Body of pancreas (tissue), 4 donors: ENCODE results near the gene TP53BP1. TPM values are rescaled to one million over a fixed set of nuclear protein-coding genes. Genes with fewer than 3 reads are reported as not detected.

ENCODE experiments used
- ATAC-seq: fragments of 150-250 bp; one replicate; pipeline ENCODE4 v1.9.1; 2016
- DNase-seq, 4 donors: peaks; one replicate each; pipeline ENCODE4 v3.0.0-alpha.2; 2019
- H3K27ac ChIP-seq, 4 donors: fragments of 200-600 bp; sonication (generic); 1 replicate in 3 of 4; 2 replicates in 1 of 4; pipeline versions ENCODE4 v1.5.1 to v1.6.1; 2016 to 2019; ENCODE audit warnings: mild to moderate bottlenecking in 1 of 4, mixed read lengths in 1 of 4, moderate library complexity in 1 of 4
- H3K27me3 ChIP-seq, 2 donors: fragments of 200-600 bp; sonication (generic); one replicate each; pipeline ENCODE4 v1.6.0; 2016; ENCODE audit warnings: mild to moderate bottlenecking in 1 of 2
- H3K36me3 ChIP-seq, 2 donors: fragments of 200-600 bp; sonication (generic); replicated peaks in 1 of 2; 2 replicates each; pipeline ENCODE4 v1.5.1; 2016; ENCODE audit warnings: low read depth in 2 of 2; ENCODE audit not compliant: insufficient read depth in 1 of 2
- H3K4me1 ChIP-seq: fragments of 200-600 bp; sonication (generic); one replicate; pipeline ENCODE4 v1.6.0; 2016
- H3K4me3 ChIP-seq, 2 donors: fragments of 200-600 bp; sonication (generic); 1 replicate in 1 of 2; 2 replicates in 1 of 2; pipeline ENCODE4 v1.5.1; 2016 to 2019
- H3K9me3 ChIP-seq, 3 donors: fragments of 200-600 bp; sonication (generic); 1 replicate in 2 of 3; 2 replicates in 1 of 3; pipeline ENCODE4 v1.5.1; 2016
- CTCF ChIP-seq, 7 experiments: fragments of 450-650 bp in 4 of 7; fragments of 200-600 bp in 3 of 7; sonication (generic) in 3 of 7; IDR thresholded peaks; one replicate each; pipeline ENCODE4 v1.5.1; 2016 to 2019; ENCODE audit warnings: antibody characterized with exemption in 7 of 7
- POLR2A ChIP-seq, 3 donors: fragments of 450-650 bp; IDR thresholded peaks; one replicate each; pipeline ENCODE4 v1.6.1; 2016; ENCODE audit warnings: antibody characterized with exemption in 3 of 3, mild to moderate bottlenecking in 2 of 3
- WGBS, 2 donors: methylation state at CpG; one replicate each; pipeline ENCODE4 v1.1.5; 2017; 5-methylcytosine and 5-hydroxymethylcytosine counted together
- intact Hi-C: fragments of 100-400 bp; cut with DNase I; formaldehyde crosslinking; loops from one replicate; pipeline ENCODE4 v1.15.1; 2023
- total RNA-seq, 2 donors: library from RNA; depleted of rRNA; stranded (reverse); fragments of >200 nt; gene quantifications; one replicate each; pipeline ENCODE4 v1.1.0, GENCODE V29; 2016

Gene TP53BP1
- total RNA-seq, 2 donors from 2014 or later, result 12.5 to 17.5 TPM

DNA sequence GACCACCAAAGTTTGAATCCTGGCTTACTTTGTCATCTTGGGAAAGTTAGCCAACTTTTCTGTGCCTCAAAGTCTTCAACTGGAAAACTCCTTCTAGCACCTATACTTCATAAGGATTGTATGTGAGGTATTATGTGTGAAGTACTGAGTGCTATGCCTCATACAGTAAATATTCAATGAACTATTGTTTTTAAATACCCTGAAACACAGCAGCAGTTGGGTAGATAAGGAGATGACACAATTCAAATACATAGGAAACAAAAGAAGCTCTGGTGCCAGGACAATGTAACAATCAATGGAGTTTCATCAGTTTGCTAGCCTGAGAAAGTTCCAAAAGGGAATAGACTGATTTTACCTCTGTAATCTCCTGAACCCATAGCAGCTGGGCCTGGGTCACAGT, 78.8 kb downstream of the TP53BP1 start:
- intact Hi-C loops, result no loop called here
- no peak overlapping the region for H3K27ac ChIP-seq

GRCh38 chr15:43412096-43412495, 80.9 kb downstream of the TP53BP1 start:
- no peaks in the 10 kb centered on the region for H3K4me1 ChIP-seq
- no peaks in the 10 kb centered on the region for H3K27me3 ChIP-seq
- ATAC-seq (no peak), DNase-seq (no peak)
- intact Hi-C loops, result no loop called here
- H3K9me3 ChIP-seq, result no peaks in the 10 kb centered on the region
- no peak for TF ChIP-seq POLR2A (IDR thresholded peaks at IDR 0.05)
- TF ChIP-seq CTCF (IDR thresholded peaks at IDR 0.05), result no peak
- no peak overlapping the region for H3K27ac ChIP-seq
- no peak overlapping the region for H3K4me3 ChIP-seq
- 95 to 100% methylated on average over 1 of the region's 1 CpG for WGBS, 2 donors
- peaks cover 6 to 20% of the 10 kb centered on the region in 2 donors for H3K36me3 ChIP-seq

More for the DNA sequence above, 78.8 kb downstream of the TP53BP1 start:
- Histone ChIP-seq H3K4me3 (no peak overlapping the region), H3K9me3 (no peaks in the 10 kb centered on the region), H3K4me1 (no peaks in the 10 kb centered on the region), H3K36me3 (peaks cover 0 to 8% of the 10 kb centered on the region in 2 donors), H3K27me3 (no peaks in the 10 kb centered on the region)
- TF ChIP-seq CTCF (IDR thresholded peaks at IDR 0.05) (no peak), POLR2A (IDR thresholded peaks at IDR 0.05) (no peak)
- DNase-seq (no peak), ATAC-seq (no peak)

- H3K36me3 ChIP-seq, result peaks cover 6 to 24% of the 10 kb centered on the region in 2 donors
- WGBS, 2 donors, result 91 to 96% methylated on average over 5 of the region's 5 CpGs
These were observed 82.3 kb downstream of the TP53BP1 start for GRCh38 chr15:43410572-43411214.

DNA sequence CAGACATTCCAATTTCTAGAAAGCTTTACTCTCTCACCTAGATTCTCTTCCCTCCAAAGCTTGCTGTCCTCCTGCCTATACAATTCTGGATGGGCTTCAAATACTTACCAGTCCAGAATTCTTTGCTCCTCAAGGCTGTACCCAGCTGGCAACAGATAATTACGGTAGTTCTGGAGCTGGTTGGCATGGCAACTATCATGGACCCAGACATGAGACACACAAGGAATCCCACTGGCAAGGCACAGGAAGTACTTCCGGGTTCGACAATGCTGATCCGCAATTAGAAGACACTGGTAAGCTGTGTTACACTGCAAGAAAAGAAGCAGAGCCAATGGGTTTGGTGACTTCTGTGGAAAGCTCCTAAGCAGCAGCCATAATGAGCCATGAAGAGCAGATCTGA, 84.2 kb downstream of the TP53BP1 start:
- Histone ChIP-seq H3K36me3 (peaks cover 6 to 33% of the 10 kb centered on the region in 2 donors), H3K4me3 (no peak overlapping the region), H3K4me1 (no peaks in the 10 kb centered on the region), H3K9me3 (no peaks in the 10 kb centered on the region), H3K27ac (no peak overlapping the region), H3K27me3 (no peaks in the 10 kb centered on the region)
- intact Hi-C loops, result no loop called here
- no peak for TF ChIP-seq POLR2A (IDR thresholded peaks at IDR 0.05)
- no peak for TF ChIP-seq CTCF (IDR thresholded peaks at IDR 0.05)
- ATAC-seq, result no peak
- peak in 1 of 4 donors; percentile 2 for DNase-seq
- WGBS, 2 donors, result 63 to 76% methylated on average over 4 of the region's 4 CpGs

More at GRCh38 chr15:43410572-43411214, 82.3 kb downstream of the TP53BP1 start:
- ATAC-seq (no peak), DNase-seq (no peak)
- H3K4me1 ChIP-seq, result no peaks in the 10 kb centered on the region
- intact Hi-C loops, result no loop called here
- H3K27ac ChIP-seq, result no peak overlapping the region
- TF ChIP-seq POLR2A (IDR thresholded peaks at IDR 0.05) (no peak), CTCF (IDR thresholded peaks at IDR 0.05) (no peak)
- no peaks in the 10 kb centered on the region for H3K27me3 ChIP-seq
- no peaks in the 10 kb centered on the region for H3K9me3 ChIP-seq
- H3K4me3 ChIP-seq, result no peak overlapping the region

DNA sequence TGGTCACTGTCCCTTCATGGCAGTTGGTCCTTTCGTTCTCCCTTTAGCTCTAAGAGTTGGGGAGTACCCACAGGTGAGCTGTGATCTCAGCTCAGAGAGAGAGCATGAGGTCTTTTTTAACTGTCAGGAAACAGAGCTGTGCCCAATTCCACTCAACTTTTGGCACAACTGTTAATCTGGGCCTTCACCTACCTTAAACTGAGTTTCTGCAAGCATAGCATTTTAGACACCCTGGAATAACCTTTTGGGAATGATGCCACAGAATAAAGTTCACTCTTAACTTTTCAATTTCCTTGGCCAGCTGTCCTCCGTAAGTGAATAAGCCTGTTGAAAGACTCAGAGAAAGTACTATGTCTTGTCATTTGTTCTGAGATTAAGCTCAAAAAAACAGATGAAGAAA, 86.1 kb downstream of the TP53BP1 start:
- no peak for DNase-seq
- Histone ChIP-seq H3K27ac (no peak overlapping the region), H3K4me3 (no peak overlapping the region), H3K4me1 (no peaks in the 10 kb centered on the region), H3K36me3 (peaks cover 6 to 42% of the 10 kb centered on the region in 2 donors), H3K9me3 (no peaks in the 10 kb centered on the region), H3K27me3 (no peaks in the 10 kb centered on the region)
- intact Hi-C loops, result no loop called here
- 85 to 86% methylated on average over 2 of the region's 2 CpGs for WGBS, 2 donors
- TF ChIP-seq POLR2A (IDR thresholded peaks at IDR 0.05) (no peak), CTCF (IDR thresholded peaks at IDR 0.05) (no peak)
- ATAC-seq, result no peak
